ENCODE measurements around the gene ZMAT5.

The ZMAT5 gene, protein sequence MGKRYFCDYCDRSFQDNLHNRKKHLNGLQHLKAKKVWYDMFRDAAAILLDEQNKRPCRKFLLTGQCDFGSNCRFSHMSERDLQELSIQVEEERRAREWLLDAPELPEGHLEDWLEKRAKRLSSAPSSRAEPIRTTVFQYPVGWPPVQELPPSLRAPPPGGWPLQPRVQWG

DNA sequence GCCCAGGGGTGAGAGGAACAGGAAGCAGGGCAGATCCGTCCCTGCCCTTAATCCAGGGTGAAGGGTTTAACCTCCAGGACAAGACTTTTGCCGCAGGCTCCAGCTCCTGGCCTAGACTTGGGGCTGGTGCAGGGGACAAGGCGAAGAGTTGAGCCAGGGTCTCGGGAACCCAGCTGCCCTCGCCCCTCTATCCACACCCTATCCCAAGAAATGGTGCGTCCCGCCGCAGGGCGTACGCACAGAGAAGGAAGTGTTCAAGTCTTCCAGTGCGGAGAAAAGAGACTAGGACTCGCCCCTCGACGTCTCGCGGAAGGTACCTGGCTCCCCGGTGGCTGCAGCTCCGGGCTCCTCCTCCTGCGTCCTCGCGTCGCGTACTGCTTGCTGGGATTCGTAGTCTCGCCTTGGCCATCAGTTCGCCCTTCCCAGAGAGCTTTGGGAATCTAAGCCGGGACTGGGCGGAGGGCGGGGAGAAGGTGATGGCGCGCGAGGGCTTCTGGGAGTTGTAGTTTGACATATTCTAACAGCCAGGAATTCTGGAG lies at the start of gene ZMAT5:
ZMAT5 (minus strand) TSS at position 376 of the 539 bp plus-strand sequence. CDS start 18,463 bp downstream, outside the sequence.
- peak; percentile 96 for DNase-seq

DNA sequence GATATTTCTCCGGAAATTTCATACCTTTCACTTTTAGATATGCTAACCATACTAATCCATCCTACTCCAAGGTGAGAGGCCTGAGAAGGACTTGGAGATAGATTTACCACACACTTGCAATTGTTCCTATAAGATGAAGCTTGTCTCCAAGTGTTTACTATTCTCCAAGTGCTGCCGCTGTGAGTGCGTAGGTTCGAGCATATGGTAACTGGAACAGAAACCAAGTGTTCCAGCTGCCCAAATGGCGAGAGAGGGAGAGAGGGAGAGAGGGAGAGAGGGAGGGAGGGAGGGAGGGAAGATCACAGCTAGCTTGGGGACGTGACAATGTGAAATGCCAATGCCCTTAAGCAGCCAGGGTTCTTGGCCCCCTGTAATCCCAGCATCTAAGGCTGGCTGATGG lies 49.7 kb upstream of the ZMAT5 start:
- no peak for DNase-seq

DNA sequence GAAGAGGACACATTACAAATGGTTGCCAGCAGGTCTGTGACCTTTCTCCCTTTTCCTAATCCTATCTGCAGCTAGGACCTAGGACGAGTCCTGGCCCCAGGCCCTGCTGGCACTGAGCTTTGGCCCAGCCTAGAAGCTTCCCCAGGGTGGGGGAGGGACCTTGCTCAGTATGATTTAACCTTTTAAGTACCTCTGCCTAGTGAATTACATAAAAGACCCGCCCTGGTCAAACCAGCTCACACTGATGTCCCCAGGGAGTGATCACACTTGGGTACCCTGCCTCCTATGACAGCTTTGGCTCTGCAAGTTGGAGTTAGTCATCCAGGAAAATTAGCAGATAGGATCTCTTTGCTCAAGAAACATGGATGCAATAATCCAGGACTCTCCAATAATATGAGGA lies 49.3 kb upstream of the ZMAT5 start:
- no peak for DNase-seq

DNA sequence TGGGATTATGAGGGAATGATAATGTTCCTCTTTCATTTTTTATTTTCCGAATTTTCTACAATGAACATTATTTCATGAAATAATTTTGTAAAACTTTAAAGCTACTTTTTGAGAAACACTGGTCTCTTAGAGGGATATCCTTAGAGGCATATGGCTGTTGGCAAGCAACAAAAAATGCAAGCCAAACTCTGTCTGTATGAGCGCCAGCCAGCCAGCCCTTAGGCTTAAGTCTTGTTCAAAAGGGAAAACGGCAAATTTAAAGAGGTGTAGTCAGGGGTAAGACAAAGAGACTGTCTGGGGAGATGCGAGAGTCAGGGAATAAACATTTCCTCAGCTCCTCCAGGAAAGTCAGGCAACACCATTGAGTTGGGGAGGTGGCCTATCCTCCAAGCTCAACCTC lies 48.8 kb upstream of the ZMAT5 start:
- DNase-seq = no peak

DNA sequence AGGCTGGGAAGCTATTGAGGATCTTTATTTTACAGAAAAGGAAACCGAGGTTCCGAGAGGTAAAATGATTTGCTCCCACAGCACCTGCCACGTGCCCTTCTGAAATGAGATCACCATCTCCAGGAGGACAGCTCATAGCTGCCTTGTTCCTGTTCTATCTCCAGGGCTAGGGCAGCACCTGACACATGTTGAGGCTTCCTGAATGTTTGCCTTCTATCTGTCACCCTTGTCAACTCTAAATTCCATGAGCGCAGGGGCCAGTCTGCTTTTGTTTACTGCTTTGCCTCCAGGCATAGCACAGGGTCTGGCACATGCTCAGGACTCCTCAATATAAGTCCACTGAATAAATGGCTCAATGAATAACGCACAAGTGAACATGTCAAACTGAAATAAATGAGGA lies 47.2 kb upstream of the ZMAT5 start:
- no peak for DNase-seq

DNA sequence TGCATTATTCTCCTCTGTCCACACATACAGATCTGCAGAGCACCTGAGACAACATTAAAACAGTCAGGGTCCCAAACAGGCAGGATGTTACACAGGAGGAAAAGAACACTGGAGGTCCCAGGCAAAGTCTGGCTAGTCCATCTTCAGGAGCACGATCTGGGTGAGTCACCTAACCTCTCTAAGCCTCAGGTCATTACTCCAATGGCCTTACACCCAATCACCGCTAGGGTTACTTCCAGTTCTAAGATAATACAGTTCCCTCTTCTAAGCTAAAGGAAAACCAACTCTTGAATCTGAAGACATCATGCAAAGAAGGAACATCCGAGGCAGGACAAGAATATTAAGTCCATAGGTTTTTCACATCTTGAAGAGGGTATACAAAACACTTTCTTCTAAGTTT lies 46.8 kb upstream of the ZMAT5 start:
- DNase-seq = no peak

DNA sequence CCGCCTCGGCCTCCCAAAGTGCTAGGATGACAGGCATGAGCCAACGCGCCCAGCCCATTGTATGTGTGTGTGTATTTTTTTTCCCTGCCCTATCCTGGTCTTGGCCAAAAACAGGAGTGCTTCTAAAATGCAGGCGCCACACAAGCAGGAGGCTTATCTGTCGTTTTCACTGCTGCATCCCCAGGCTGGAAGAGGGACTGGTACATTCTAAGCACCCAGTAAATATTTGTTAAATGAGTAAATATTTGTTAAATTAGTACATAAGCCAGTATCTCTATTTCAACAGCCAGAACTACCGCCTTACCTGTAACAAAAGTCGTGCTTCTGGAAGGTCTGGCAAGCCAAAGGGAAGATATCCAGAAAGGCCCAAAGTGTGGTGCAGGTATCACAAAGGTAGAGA lies 46.3 kb upstream of the ZMAT5 start:
- no peak for DNase-seq

DNA sequence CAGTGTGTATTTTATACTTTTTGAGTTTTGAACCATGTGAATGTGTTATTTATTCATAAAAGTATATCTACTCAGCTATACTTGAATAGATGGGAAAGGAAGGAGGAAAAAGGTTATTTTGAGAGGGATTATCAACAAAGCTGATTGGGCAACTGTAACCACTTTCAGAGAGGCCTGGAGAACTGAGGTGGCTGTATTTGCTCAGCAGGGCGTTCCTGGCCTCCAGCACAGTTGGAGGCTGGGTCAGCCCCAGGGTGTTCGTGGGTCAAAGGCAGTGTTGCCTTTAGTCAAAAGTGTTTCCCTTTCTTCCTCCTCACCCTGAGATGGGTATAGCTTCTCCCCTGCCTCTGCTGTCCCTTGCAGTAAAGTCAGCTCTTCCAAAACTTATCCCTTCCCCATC lies 44.6 kb upstream of the ZMAT5 start:
- no peak for DNase-seq

DNA sequence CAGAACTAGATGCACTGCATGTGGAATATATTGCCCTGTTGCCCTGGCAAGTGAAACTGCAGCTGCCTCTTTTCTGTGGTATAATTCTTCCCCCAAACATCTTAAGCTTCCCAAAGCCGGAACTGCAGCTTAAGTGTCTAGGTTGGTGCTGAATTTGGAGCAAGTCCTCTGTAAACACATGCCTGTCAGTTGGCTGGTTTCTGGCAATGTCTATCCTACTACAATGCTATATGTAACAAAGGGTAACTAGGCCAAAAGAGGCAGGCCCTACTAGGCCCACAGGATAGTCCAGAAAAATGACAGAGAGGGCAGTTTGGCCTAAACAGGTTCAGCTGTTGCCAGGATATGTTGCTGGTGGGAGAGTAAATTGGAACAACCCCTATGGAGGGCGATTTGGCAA lies 43.4 kb upstream of the ZMAT5 start:
- no peak for DNase-seq

DNA sequence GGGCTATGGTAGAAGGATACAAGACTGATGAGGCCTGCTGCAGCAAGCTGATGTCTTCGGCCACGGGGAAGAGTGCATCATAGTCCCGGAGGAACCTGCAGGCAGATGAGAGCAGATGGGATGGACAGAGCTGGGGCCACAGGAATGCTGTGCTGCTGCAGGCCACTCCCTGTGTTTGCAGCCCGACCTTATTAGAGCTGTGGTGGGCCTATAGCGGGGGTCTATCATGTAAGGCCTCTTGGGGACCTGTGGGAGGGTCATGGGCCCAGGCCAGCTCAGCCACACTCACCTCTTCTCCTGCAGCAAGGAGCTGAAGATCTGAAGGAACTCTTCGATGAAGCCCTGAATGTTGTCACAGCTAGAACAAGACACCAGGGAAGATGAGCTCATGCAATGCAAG lies 39.4 kb upstream of the ZMAT5 start:
- no peak for DNase-seq

DNA sequence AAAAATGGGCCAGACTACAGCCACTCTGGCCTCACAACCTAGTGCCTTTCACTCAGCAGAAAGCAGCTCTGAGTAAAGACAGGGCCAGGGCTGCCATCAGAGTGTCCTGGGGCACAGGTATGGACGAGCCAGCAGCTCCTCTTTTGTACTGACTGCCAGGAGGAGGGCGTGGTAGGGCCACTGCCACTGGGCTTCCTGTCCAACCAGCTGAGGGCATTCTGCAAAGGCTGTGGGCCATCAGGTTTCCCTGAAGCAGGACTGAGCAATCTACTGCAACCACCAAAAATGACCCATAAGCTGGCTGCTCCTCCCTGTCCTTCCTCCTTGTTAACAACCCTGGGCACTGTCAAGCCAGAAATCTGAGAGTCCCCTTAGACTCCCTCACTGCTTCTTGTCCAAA lies 38.2 kb upstream of the ZMAT5 start:
- no peak for DNase-seq

DNA sequence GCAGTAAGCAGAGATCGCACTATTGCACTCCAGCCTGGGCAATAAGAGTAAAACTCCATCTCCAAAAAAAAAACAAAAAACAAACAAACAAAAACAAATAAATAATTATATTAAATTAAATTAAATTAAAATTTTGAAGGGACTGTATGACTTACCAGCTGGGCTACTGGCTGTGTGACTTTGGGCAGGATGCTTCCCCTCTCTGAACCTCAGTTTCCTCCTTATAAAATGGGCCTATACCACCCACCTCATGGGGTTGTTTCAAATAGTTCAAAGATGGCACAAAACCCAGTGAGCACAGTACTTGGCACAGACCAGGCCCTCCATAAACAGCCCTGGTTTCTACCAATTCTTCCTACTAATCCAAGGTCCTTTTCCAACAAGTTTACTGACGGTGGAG lies 36.4 kb upstream of the ZMAT5 start:
- DNase-seq = no peak

DNA sequence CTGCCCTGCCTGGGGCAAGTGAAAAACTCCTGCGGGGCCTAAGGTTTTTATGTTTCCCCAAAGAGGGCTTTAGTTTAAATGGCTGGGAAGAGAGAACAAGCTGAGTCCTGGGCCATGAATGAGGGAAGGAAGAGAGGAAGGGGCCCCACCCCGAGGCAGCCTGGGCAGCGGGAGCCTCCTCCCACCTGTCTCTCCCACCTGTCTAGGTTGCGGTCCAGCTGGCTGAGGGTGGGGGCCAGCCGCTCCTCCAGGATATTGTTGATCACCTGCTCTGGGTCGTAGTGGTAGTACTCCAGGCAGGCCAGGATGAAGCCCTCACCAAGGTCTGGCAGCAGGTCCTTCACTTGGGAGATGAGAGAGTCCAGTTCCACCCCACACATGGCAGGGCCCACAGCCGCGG lies 35.0 kb upstream of the ZMAT5 start:
- DNase-seq = no peak

DNA sequence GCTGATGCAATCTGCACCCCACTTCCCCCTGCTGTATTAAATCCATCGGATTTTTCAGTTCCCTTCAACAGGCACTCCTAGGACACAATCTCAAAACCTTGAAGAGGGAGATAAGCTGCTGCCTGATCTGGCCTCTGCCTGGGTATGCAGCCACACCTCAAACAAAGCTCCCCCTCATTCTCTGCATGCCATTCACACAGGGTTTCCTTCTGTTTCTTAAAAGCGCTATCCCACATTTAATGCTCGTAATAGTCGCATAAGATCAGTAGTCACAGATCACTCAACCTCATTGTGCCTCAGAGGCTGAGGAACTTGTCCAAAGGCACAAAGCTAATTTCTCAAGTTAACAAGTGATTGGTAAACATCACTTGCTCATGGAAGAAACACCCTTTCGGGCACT lies 34.3 kb upstream of the ZMAT5 start:
- DNase-seq = no peak

DNA sequence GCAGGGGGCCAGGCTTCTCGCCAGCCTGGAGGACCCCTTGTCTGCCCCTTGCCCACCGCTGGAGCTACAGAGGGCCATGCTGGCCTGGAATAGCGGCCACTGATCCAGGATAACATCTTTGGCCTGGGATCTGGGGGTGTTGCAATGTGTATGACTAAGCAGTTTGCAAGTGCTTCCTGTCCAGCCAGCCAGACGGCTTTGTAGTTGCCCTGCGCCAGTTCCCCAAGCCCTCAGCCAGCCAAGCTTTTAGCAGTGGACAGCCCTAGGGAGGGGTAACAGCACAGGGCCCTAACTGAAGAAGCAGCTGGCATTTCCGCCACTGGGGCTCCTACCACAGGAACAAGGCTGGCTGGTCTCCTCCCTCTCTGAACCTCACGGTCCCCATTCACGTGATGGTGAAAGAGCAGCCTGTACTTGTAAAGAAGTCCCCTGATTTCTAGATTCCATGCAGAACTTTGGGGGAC lies 32.4 kb upstream of the ZMAT5 start:
- no peak for DNase-seq

DNA sequence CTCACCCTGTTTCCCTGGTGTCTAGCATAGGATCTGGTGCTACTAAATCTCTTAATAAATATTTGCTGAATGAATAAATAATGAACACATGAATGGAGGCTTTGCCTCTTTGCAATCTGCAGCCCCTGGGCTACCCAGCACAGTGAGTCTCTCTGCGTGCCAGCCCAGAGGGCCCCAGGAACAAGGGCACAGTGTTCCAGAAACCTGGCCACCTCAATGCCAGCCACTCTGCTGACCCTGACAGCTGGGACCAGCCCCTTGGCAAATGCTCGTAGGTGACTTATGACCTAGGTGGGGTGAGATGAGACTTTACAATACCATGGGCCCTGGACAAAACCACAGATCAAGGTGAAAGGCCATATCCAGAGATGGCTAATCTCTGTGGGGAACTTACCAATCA lies 32.0 kb upstream of the ZMAT5 start:
- DNase-seq = no peak

DNA sequence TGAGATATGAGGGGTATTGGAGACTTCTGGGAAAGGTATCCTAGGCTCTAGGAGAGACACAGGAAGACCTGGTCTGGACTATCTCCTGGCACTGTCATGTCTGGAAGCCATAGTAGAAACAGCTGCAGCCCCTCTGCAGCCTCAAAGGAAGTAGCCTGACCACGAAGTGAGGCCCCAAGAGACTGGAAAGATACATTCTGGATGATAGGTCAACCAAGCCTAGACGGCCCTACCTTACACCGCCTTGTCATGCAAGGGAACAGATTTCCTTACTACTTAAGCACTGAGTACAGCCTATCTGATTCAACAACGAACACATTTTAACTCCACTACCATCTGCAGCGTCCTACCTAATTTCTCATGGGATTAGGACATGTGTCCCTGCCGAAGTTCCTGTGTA lies 31.5 kb upstream of the ZMAT5 start:
- DNase-seq = no peak

DNA sequence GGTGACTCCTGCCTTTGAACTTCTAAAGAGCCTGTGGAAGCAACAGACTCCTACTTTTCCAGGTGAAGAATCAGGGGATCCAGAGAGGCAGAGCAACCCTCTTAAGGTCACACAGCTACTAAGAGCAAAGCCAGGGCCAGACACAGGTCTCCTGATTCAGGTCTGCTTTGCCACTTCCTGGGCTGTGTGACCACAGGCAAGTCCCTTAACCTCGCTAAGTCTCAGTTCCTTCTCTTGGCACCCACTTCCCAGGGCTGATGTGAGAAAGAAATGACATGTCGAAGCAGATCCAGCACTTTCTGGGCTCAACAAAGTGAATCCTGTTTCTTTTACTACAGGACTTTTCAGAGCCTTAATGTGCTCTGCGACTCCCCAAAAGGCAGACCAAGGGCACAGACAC lies 30.5 kb upstream of the ZMAT5 start:
- no peak for DNase-seq

DNA sequence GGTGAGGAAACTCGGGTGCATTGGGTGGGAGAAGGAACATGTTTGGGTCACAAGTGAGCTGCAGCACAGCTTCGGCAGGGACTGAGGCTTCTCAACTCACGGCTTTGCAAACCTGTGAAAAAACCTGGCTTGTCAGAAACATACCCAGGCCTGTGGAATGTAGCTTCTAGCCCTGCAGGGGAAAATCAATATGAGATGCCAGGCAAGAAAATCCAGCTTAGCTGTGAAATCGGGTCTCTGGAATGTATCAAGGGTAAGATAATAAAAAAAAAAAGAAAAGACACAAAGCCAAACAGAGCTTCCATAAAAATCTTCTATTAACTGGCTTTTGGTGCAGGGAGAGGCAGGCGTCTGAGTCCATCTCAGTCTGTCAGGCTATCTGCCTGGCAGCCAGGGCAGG lies 28.9 kb upstream of the ZMAT5 start:
- no peak for DNase-seq

DNA sequence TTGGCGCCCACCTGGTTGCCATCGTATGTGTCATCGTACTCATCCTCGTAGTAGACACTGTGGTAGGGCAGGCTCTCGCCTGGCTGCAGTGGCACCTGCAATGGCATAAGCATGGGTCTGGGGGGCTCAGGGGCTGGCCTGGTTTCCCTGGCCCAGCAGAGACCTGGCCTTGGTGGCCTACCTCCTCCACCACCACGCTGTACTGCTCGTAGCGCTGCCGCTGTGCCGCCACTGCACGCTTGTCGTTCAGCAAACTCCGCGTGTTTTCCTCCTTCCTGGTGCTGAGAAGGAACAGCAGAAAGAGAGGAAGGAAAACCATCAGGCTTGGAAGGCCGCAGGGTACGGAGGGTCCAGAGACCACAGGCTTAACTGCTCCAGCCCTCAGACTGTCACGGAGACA lies 26.6 kb upstream of the ZMAT5 start:
- no peak for DNase-seq

DNA sequence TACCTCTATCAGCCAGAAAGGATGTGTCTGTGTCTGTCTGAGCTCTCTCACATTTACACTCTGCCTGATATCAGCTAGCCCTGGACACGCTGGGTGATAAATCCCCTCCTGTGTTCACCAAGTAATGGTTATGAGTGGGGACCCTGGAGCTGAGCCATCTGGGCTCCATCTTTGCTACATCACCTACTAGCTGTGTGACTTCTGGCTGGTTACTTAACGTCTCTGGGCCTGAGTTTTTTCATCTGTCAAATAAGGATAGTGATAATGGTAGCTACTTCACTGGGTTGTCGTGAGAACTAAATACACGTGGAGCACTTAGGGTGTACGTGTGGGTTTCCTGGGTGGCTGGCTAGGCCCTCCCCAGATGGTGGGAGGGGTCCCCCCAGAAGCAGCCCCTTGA lies 23.3 kb upstream of the ZMAT5 start:
- DNase-seq = no peak

DNA sequence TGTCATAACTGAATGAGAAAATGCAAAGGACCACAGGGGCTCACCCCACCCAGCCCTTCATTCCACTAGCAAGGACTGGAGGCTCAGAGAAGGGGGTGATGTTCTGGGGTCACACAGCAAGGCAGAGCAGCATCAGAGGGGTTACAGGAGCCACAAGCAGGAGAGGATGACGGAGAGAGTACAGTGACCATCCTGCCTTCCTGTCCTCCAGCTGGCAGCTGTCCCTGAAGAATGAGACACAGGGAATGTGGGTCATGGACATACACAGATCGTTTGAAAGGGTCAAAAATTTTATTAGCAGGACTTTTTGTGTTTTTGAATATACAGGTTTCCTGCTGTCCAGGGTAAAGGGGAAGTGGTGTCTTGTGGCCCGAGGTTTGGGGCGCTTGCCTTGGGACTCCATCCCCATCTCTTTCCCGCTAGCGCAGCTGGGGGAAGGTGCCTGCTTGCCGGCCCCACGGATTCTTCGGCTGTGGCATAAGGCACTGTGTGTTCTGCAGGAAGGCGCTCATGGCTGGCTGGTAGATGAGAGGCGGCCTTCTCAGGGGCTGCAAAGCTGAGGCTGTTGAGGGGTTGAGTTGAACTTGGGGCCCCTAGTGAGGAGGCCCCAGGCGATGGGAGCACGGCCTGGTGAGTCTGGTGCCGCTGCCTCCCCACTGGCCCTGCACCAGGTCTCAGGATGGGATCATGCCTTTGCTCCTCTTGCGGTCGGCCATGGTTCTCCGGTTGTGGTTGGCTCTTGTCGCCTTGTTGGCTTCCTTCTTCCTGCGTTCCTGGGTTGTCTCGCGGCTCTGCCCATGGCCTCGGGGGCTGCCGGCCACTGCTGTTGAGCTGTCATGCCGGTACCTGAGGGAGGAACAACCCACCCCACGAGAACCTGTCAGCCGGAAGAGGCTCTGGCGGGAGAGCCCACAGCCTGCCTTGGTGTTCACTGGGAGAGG lies 21.8 kb upstream of the ZMAT5 start:
- DNase-seq = no peak

DNA sequence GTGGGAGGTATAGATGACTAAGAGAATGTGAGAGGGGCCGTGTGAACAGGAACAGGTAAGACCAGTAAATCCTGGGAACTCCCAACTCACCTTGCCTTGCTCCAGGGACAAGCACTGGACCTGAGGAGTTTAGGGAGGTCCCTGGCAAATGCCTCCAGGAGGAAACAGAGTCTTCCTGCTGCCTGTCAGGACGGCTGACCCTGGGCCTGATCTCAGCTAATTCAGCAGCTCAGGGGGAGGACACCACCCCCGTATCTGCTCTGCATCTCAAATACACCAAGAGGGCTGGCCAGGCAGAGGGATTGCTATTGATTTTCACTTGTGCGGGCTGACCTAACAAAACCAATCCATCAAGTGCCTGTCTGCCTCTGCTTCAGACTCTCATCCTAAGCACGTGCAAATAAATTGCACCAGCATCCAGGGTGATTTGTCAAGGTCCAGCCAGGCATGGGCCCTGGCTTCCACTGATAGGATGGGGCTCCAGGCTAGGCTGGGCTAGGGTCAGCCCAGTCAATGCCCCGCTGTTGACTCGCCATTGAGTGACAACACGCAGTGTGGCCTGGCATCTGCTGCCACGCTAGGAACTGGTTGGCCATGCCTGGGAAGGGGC lies 20.7 kb upstream of the ZMAT5 start:
- no peak for DNase-seq

DNA sequence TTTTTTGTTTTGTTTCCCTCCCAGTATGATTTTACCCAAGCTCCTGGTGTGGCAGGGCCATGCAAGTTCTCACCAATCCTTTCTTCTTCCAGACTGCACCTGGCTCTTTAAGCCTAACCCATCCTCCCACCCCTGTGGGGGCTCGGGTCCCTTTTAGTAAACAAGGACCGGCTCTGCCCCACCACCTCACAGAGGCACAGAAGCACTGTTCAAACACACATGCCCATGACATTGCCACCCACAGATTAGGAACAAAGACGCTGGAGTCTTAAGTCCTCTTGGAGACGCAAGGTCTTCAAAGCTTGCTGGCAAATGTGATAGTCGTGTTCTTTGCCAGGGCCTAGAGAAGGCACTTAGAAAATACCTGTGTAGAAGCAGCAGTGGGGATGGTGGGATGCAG lies 19.2 kb upstream of the ZMAT5 start:
- DNase-seq = no peak

All from CD4-positive, alpha-beta T cell treated with Interleukin-4 for 4 hours (primary cell).